Measurements from ENCODE around the gene PA2G4.
A peak's percentile ranks its signal among the peaks of the same experiment; 100 is the strongest.
"Not testable (repeated sequence)": the region's sequence is repeated elsewhere in the genome, so short reads cannot be mapped to it uniquely, and the experiment has no call there.

PA2G4 gene

GRCh38 chr12:56104109-56104814 lies at the start of gene PA2G4:
Gene PA2G4 (plus strand): TSS chr12:56104559. CDS start chr12:56104738, 179 bp downstream.
- peak; percentile 66 to 99 (median 95) for DNase-seq

- DNase-seq: not testable (repeated sequence)
Measured at GRCh38 chr12:56059964-56060363, 44.4 kb upstream of the PA2G4 start.

- DNase-seq: no peak
Measured at GRCh38 chr12:56061982-56062381, 42.4 kb upstream of the PA2G4 start.

GRCh38 chr12:56062996-56063395 lies 41.4 kb upstream of the PA2G4 start:
- no peak for DNase-seq

GRCh38 chr12:56071648-56072047 lies 32.7 kb upstream of the PA2G4 start:
- no peak for DNase-seq

GRCh38 chr12:56074396-56074795 lies 30.0 kb upstream of the PA2G4 start:
- no peak for DNase-seq

GRCh38 chr12:56077966-56078365 lies 26.4 kb upstream of the PA2G4 start:
- DNase-seq: not testable (repeated sequence)

- no peak for DNase-seq
Measured at GRCh38 chr12:56078427-56078826, 25.9 kb upstream of the PA2G4 start.

GRCh38 chr12:56078931-56079722 lies 25.2 kb upstream of the PA2G4 start:
- peak in 55 of 58 donors; percentile 10 to 89 (median 65) for DNase-seq

GRCh38 chr12:56079723-56080555 lies 24.4 kb upstream of the PA2G4 start, which contains the start of gene ERBB3:
Gene ERBB3 (plus strand): TSS chr12:56080165. CDS start chr12:56080301, 136 bp downstream.
- peak in 54 of 58 donors; percentile 4 to 86 (median 54) for DNase-seq

GRCh38 chr12:56080556-56081138 lies 23.7 kb upstream of the PA2G4 start:
- peak in 3 of 58 donors; percentile 5 to 32 (median 7) for DNase-seq

GRCh38 chr12:56081393-56082347 lies 22.7 kb upstream of the PA2G4 start:
- DNase-seq: peak in 46 of 58 donors; percentile 3 to 76 (median 44)

GRCh38 chr12:56082382-56082781 lies 22.0 kb upstream of the PA2G4 start:
- peak in 6 of 58 donors; percentile 0 to 49 (median 19) for DNase-seq

GRCh38 chr12:56082967-56083366 lies 21.4 kb upstream of the PA2G4 start:
- peak in 54 of 58 donors; percentile 6 to 95 (median 74) for DNase-seq

- no peak for DNase-seq
Measured at GRCh38 chr12:56084958-56085543, 19.3 kb upstream of the PA2G4 start.

GRCh38 chr12:56086096-56086495 lies 18.3 kb upstream of the PA2G4 start:
- no peak for DNase-seq

- DNase-seq: no peak
Measured at GRCh38 chr12:56086608-56087007, 17.8 kb upstream of the PA2G4 start.

- DNase-seq: peak in 8 of 58 donors; percentile 1 to 27 (median 14)
Measured at GRCh38 chr12:56087220-56087619, 17.1 kb upstream of the PA2G4 start.

- no peak for DNase-seq
Measured at GRCh38 chr12:56097738-56098137, 6.6 kb upstream of the PA2G4 start.

Measured in anterior cingulate cortex (tissue), 58 donors.